SH-SY5Y (cell line): ENCODE data around the gene MYO1C.

ENCODE experiments used
- GATA2 ChIP-seq: IDR thresholded peaks from 2 replicates; pipeline ENCODE4 v1.6.1; 2011; ENCODE audit warnings: mild to moderate bottlenecking, low read depth, low read length
- GATA3 ChIP-seq: IDR thresholded peaks from 2 replicates; pipeline ENCODE4 v1.6.1; 2011; ENCODE audit warnings: low read depth, mild to moderate bottlenecking, low read length, moderate library complexity

DNA sequence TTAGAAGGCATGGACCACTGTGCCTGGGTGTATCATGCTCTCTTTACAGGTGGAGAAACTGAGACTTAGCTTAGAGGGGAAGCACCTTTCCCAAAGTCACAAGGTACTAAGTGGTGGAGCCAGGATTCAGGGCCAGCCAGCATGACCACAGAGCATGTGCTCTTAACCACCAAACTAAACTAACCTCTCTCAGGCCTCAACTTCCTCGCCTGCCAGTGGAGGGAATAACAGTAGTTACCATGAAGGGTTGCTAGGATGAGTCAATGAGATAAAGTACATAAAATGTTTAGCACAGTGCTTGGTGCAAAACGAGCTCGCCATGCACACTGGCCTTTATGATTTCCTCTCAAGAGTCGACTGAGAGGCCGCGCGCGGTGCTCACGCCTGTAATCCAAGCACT is 6.4 kb upstream of the MYO1C start:
- TF ChIP-seq GATA2 (no peak), GATA3 (no peak)
